ENCODE data around the gene DHX30. TPM values are rescaled to one million over a fixed set of nuclear protein-coding genes. Genes with fewer than 3 reads are reported as not detected.

DHX30 gene
- total and polyA plus RNA-seq, 9 of the 15 experiments (the other 6 are each of a cell fraction or from before 2014, with no cell fraction given): 12.3 to 158 (median 79.0) TPM

DNA sequence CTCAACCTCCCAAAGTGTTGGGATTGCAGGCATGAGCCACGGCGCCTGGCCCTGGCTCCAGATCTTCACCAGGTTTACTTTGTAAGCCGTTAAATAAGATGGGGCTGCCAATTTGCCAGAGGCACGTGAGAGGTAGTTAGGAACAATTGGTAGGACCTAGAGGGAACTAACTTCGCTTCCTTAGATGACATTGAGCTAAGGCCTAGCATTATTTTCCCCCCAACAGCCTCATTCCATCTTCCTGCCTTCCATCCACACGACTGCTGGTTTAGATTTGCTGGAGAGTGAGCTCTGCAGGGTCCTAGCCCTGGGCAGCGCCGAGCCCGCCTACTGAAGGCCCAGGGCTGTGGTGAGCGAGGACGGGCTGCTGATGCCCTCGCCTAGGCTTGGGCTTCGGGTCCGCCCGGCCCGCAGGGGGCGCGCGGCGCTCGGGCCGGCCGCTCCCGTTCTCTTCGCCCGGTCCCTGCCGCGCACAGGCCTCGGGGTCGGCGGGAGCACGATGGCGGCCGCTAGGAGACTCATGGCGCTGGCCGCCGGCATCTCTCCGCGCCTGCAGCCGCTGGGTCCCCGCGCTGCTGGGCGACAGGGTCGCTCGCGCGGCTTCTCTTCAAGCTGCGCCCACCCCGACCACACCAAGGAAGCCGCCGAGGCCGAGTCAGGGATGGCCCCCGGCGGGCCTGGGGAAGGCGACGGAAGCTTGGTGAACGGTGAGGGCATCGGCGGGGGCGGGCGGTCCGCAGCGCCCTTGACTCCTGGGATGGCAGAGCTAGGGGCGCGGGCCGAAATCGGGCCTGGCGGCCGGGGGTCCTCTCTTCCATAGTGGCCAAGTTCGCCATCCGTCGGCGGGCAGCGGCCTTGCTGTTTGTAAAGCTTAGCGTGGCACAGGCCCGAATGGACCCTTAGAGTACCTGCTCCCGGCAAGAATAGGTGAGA is 21.9 kb downstream of the DHX30 start (continued):
- no peak for TF ChIP-seq THRB (CRISPR knock-in tag; conservative IDR thresholded peaks at IDR 0.05)
- TF ChIP-seq, protein P1, sequence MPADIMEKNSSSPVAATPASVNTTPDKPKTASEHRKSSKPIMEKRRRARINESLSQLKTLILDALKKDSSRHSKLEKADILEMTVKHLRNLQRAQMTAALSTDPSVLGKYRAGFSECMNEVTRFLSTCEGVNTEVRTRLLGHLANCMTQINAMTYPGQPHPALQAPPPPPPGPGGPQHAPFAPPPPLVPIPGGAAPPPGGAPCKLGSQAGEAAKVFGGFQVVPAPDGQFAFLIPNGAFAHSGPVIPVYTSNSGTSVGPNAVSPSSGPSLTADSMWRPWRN (IDR thresholded peaks at IDR 0.05; ENCODE audit: low read depth): no peak
- TF ChIP-seq TEAD4 (IDR thresholded peaks at IDR 0.05; ENCODE audit: low read length): peak; percentile 43; the same call in 1 of the 2 replicates
- no peak for TF ChIP-seq TEAD4 (CRISPR knock-in tag; IDR thresholded peaks at IDR 0.05; ENCODE audit: borderline replicate concordance)
- no peak for TF ChIP-seq ZBTB2 (IDR thresholded peaks at IDR 0.05)
- TF ChIP-seq ZBTB34 (CRISPR knock-in tag; IDR thresholded peaks at IDR 0.05): no peak
- TF ChIP-seq POLR3A (IDR thresholded peaks at IDR 0.05; ENCODE audit: borderline replicate concordance, extremely low read depth, insufficient read depth, insufficient read length): no peak
- TF ChIP-seq NR0B1 (IDR thresholded peaks at IDR 0.05; ENCODE audit: partially characterized antibody): no peak
- peak; percentile 80 for TF ChIP-seq ATF7 (IDR thresholded peaks at IDR 0.05)
- TF ChIP-seq SMAD3 (CRISPR knock-in tag; conservative IDR thresholded peaks at IDR 0.05): no peak
- TF ChIP-seq TCF7L2 (IDR thresholded peaks at IDR 0.05; ENCODE audit: low read depth, low read length): no peak
- TF ChIP-seq ZFPM2 (CRISPR knock-in tag; IDR thresholded peaks at IDR 0.05): peak; percentile 69; the same call in 1 of the 2 replicates
- TF ChIP-seq ATF1 (CRISPR knock-in tag; IDR thresholded peaks at IDR 0.05): no peak
- peak; percentile 77 for TF ChIP-seq ATF1 (tag; IDR thresholded peaks at IDR 0.05)
- TF ChIP-seq HOXB6 (CRISPR knock-in tag; IDR thresholded peaks at IDR 0.05; ENCODE audit: borderline replicate concordance): no peak
- no peak for TF ChIP-seq FOXJ3 (CRISPR knock-in tag; IDR thresholded peaks at IDR 0.05)
- TF ChIP-seq ZNF75A (CRISPR knock-in tag; IDR thresholded peaks at IDR 0.05): no peak
- no peak for TF ChIP-seq ZNF696 (CRISPR knock-in tag; conservative IDR thresholded peaks at IDR 0.05)
- TF ChIP-seq CHD2 (IDR thresholded peaks at IDR 0.05; ENCODE audit: low read depth, low read length): no peak
- TF ChIP-seq TOE1 (IDR thresholded peaks at IDR 0.05; ENCODE audit: borderline replicate concordance): peak; percentile 16; the same call in 1 of the 2 replicates
- no peak; the same call in 1 of the 2 replicates for TF ChIP-seq TOE1 (CRISPR knock-in tag; IDR thresholded peaks at IDR 0.05; ENCODE audit: borderline replicate concordance, low read depth)
- TF ChIP-seq ZNF146 (CRISPR knock-in tag; IDR thresholded peaks at IDR 0.05; ENCODE audit: unreplicated experiment): no peak
- no peak; the same call in 1 of the 2 replicates for TF ChIP-seq ARID2 (IDR thresholded peaks at IDR 0.05)
